H9 (cell line): ENCODE measurements around the gene ITGA1. TPM values are rescaled to one million over a fixed set of nuclear protein-coding genes. Genes with fewer than 3 reads are reported as not detected.

Experiments
- DNase-seq: peaks from one replicate; pipeline ENCODE4 v3.0.0-alpha.2; 2017
- H2AFZ ChIP-seq: one replicate; pipeline ENCODE4 v1.6.1; 2013; ENCODE audit warnings: mild to moderate bottlenecking, low read length, control low read depth, moderate library complexity
- H2AK5ac ChIP-seq: 2 replicates; pipeline ENCODE4 v1.6.1; 2013; ENCODE audit warnings: low read length, control low read depth, mixed read lengths; ENCODE audit not compliant: insufficient read length
- H2BK120ac ChIP-seq: one replicate; pipeline ENCODE4 v1.6.1; 2013; ENCODE audit warnings: low read depth, mild to moderate bottlenecking, low read length, control low read depth, inconsistent platforms; ENCODE audit not compliant: poor library complexity, severe bottlenecking
- H2BK12ac ChIP-seq: 2 replicates; pipeline ENCODE4 v1.6.1; 2013; ENCODE audit warnings: low read length, control low read depth, mixed read lengths, low read depth; ENCODE audit not compliant: insufficient read length
- H2BK15ac ChIP-seq: 2 replicates; pipeline ENCODE4 v1.6.1; 2013; ENCODE audit warnings: low read depth, low read length, control low read depth
- H2BK20ac ChIP-seq: one replicate; pipeline ENCODE4 v1.6.1; 2013; ENCODE audit warnings: low read depth, mild to moderate bottlenecking, low read length, control low read depth, inconsistent platforms; ENCODE audit not compliant: poor library complexity, severe bottlenecking
- H2BK5ac ChIP-seq: 2 replicates; pipeline ENCODE4 v1.6.1; 2013; ENCODE audit warnings: low read length, control low read depth, mixed read lengths; ENCODE audit not compliant: insufficient read length
- H3K14ac ChIP-seq: 2 replicates; pipeline ENCODE4 v1.6.1; 2013; ENCODE audit warnings: low read length, control low read depth; ENCODE audit not compliant: insufficient read depth
- H3K18ac ChIP-seq: 2 replicates; pipeline ENCODE4 v1.6.1; 2013; ENCODE audit warnings: low read depth, mild to moderate bottlenecking, mixed read lengths, low read length, control low read depth; ENCODE audit not compliant: insufficient read length
- H3K23ac ChIP-seq: 2 replicates; pipeline ENCODE4 v1.6.1; 2013; ENCODE audit warnings: low read length, control low read depth, mixed read lengths, low read depth; ENCODE audit not compliant: insufficient read length
- H3K23me2 ChIP-seq: 2 replicates; pipeline ENCODE4 v1.6.1; 2013; ENCODE audit warnings: low read depth, mild to moderate bottlenecking, mixed read lengths, low read length, control low read depth; ENCODE audit not compliant: insufficient read length, poor library complexity, severe bottlenecking
- H3K27ac ChIP-seq: 2 replicates; pipeline ENCODE4 v1.5.1; 2013; ENCODE audit warnings: low read length, control low read depth, mixed read lengths, low read depth; ENCODE audit not compliant: insufficient read length
- H3K27me3 ChIP-seq: 2 replicates; pipeline ENCODE4 v1.6.1; 2013; ENCODE audit warnings: low read length, control low read depth, inconsistent platforms; ENCODE audit not compliant: insufficient read depth
- H3K4ac ChIP-seq: 2 replicates; pipeline ENCODE4 v1.6.1; 2013; ENCODE audit warnings: low read depth, mild to moderate bottlenecking, control low read depth, inconsistent platforms, low read length, moderate library complexity
- H3K4me1 ChIP-seq: 2 replicates; pipeline ENCODE4 v1.6.1; 2013; ENCODE audit warnings: low read length, control low read depth, inconsistent platforms; ENCODE audit not compliant: insufficient read depth
- H3K4me2 ChIP-seq: 2 replicates; pipeline ENCODE4 v1.6.1; 2013; ENCODE audit warnings: low read length, control low read depth, mixed read lengths; ENCODE audit not compliant: insufficient read length, insufficient read depth
- H3K56ac ChIP-seq: 2 replicates; pipeline ENCODE4 v1.6.1; 2013; ENCODE audit warnings: low read depth, mild to moderate bottlenecking, mixed read lengths, low read length, control low read depth; ENCODE audit not compliant: insufficient read length
- H3K79me1 ChIP-seq: 2 replicates; pipeline ENCODE4 v1.6.1; 2013; ENCODE audit warnings: low read depth, mild to moderate bottlenecking, moderate library complexity, low read length, control low read depth, inconsistent platforms; ENCODE audit not compliant: insufficient read depth, poor library complexity, severe bottlenecking
- H3K79me2 ChIP-seq: 2 replicates; pipeline ENCODE4 v1.6.1; 2013; ENCODE audit warnings: low read length, control low read depth, inconsistent platforms; ENCODE audit not compliant: insufficient read depth
- H3K9ac ChIP-seq: 2 replicates; pipeline ENCODE4 v1.6.1; 2013; ENCODE audit warnings: low read length, control low read depth, mixed read lengths; ENCODE audit not compliant: insufficient read length; ENCODE audit errors: extremely low read depth
- H3K9me3 ChIP-seq: one replicate; pipeline ENCODE4 v1.6.1; 2013; ENCODE audit warnings: low read depth, low read length, inconsistent platforms; ENCODE audit not compliant: control insufficient read depth
- H3T11ph ChIP-seq: one replicate; pipeline ENCODE4 v1.6.1; 2013; ENCODE audit warnings: mild to moderate bottlenecking, low read length, control low read depth, inconsistent platforms
- H4K20me1 ChIP-seq: one replicate; pipeline ENCODE4 v1.6.1; 2013; ENCODE audit not compliant: control insufficient read depth, insufficient read length, insufficient read depth
- H4K5ac ChIP-seq: 2 replicates; pipeline ENCODE4 v1.6.1; 2013; ENCODE audit warnings: low read depth, mild to moderate bottlenecking, mixed read lengths, low read length, control low read depth; ENCODE audit not compliant: insufficient read length
- H4K8ac ChIP-seq: replicated peaks from 2 replicates; pipeline ENCODE4 v1.6.1; 2013; ENCODE audit warnings: low read length, control low read depth, mixed read lengths, low read depth; ENCODE audit not compliant: insufficient read length
- H4K91ac ChIP-seq: 2 replicates; pipeline ENCODE4 v1.6.1; 2013; ENCODE audit warnings: low read depth, mild to moderate bottlenecking, moderate library complexity, mixed read lengths, low read length, control low read depth; ENCODE audit not compliant: insufficient read length
- H3K27ac Mint-ChIP-seq, 3 experiments: 2 replicates in 2 of 3; 3 replicates in 1 of 3; pipeline ENCODE4 v1.8.0; 2020 to 2021; ENCODE audit warnings: mixed read lengths in 3 of 3, mild to moderate bottlenecking in 1 of 3, moderate library complexity in 1 of 3
- H3K27me3 Mint-ChIP-seq: 2 replicates; pipeline ENCODE4 v1.8.0; 2021; ENCODE audit warnings: low read depth, mild to moderate bottlenecking, moderate library complexity, mixed read lengths
- H3K36me3 Mint-ChIP-seq, 3 experiments: 2 replicates in 2 of 3; 3 replicates in 1 of 3; pipeline ENCODE4 v1.8.0; 2020 to 2021; ENCODE audit warnings: low read depth in 3 of 3, mixed read lengths in 3 of 3; ENCODE audit not compliant: insufficient read depth in 1 of 3
- H3K4me1 Mint-ChIP-seq, 2 experiments: 2 replicates each; pipeline ENCODE4 v1.8.0; 2020; ENCODE audit warnings: mixed read lengths in 2 of 2
- H3K4me3 Mint-ChIP-seq, 2 experiments: 2 replicates in 1 of 2; 3 replicates in 1 of 2; pipeline ENCODE4 v1.8.0; 2020 to 2021; ENCODE audit warnings: mild to moderate bottlenecking in 2 of 2, mixed read lengths in 2 of 2, moderate library complexity in 1 of 2
- H3K9me3 Mint-ChIP-seq, 2 experiments: 2 replicates in 1 of 2; 3 replicates in 1 of 2; pipeline ENCODE4 v1.8.0; 2020; ENCODE audit warnings: mild to moderate bottlenecking in 2 of 2, mixed read lengths in 2 of 2, moderate library complexity in 1 of 2
- WGBS: extraction: QIAGEN DNeasy Blood & Tissue Kit; methylation state at CpG from one replicate; pipeline ENCODE4 v1.1.7; 2013; ENCODE audit warnings: missing lambda C conversion rate, low lambda C conversion rate, mixed read lengths; ENCODE audit not compliant: insufficient read length; ENCODE audit errors: extremely low coverage; 5-methylcytosine and 5-hydroxymethylcytosine counted together
- total RNA-seq: library from RNA; stranded (reverse); gene quantifications from 2 replicates; pipeline ENCODE4 v1.2.1, GENCODE V29; 2021
- TF ChIP-seq, protein P1 (sequence below): fragments of 200-600 bp; sonication (generic); conservative IDR thresholded peaks from 3 replicates; pipeline ENCODE4 v1.8.0; 2021; ENCODE audit warnings: antibody characterized with exemption, mild to moderate bottlenecking

Gene ITGA1
- total RNA-seq, 1 experiment from 2014 or later, result 3.9 TPM

DNA sequence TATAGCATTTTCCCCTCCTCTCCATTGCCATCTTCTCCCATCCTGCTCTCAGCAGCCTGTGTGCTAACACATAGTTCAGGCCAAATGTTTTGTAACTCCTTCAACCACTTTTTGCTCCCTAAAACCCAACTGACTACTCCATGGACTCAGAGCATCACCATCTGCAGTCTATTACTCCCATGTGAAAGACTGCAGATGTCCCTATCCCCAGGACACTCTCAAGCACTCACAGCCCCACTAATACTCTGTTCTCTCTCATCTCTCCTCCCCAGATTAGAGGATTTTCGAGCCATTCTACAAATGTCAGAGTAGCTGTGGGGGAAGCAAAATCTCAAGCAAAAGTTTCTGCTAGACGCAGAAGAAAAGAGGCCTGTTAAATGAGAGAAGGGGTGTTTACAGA lies 99.3 kb downstream of the ITGA1 start:
- Histone ChIP-seq H2AK5ac (no peak overlapping the region), H3K79me2 (no peaks in the 10 kb centered on the region), H3K14ac (no peak overlapping the region), H2BK5ac (no peak overlapping the region), H4K20me1 (no peaks in the 10 kb centered on the region), H4K8ac (no peak overlapping the region), H4K91ac (no peak overlapping the region), H3K23me2 (no peaks in the 10 kb centered on the region), H2BK20ac (no peak overlapping the region), H4K5ac (no peak overlapping the region), H3K9me3 (no peaks in the 10 kb centered on the region), H3K27me3 (no peaks in the 10 kb centered on the region), H3K23ac (no peak overlapping the region), H3K18ac (no peak overlapping the region), H3K79me1 (no peaks in the 10 kb centered on the region), H3K9ac (no peak overlapping the region), H2BK12ac (no peak overlapping the region), H2BK120ac (no peak overlapping the region), H3K56ac (no peak overlapping the region), H3K4me2 (no peak overlapping the region), H3K27ac (no peak overlapping the region), H3K4ac (no peak overlapping the region), H2BK15ac (no peak overlapping the region), H3T11ph (no peak overlapping the region), H2AFZ (no peak overlapping the region), H3K4me1 (no peaks in the 10 kb centered on the region)
- Mint-ChIP-seq H3K4me1 (no peaks in the 10 kb centered on the region), H3K9me3 (no peaks in the 10 kb centered on the region), H3K36me3 (no peaks in the 10 kb centered on the region; a peak in 1 of 7 replicates), H3K27me3 (no peaks in the 10 kb centered on the region), H3K4me3 (no peak overlapping the region), H3K27ac (no peak overlapping the region)
- TF ChIP-seq, protein P1, sequence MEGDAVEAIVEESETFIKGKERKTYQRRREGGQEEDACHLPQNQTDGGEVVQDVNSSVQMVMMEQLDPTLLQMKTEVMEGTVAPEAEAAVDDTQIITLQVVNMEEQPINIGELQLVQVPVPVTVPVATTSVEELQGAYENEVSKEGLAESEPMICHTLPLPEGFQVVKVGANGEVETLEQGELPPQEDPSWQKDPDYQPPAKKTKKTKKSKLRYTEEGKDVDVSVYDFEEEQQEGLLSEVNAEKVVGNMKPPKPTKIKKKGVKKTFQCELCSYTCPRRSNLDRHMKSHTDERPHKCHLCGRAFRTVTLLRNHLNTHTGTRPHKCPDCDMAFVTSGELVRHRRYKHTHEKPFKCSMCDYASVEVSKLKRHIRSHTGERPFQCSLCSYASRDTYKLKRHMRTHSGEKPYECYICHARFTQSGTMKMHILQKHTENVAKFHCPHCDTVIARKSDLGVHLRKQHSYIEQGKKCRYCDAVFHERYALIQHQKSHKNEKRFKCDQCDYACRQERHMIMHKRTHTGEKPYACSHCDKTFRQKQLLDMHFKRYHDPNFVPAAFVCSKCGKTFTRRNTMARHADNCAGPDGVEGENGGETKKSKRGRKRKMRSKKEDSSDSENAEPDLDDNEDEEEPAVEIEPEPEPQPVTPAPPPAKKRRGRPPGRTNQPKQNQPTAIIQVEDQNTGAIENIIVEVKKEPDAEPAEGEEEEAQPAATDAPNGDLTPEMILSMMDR, result no peak
- WGBS, result no CpG with 5 or more reads among the region's 2 CpGs
- no peak for DNase-seq
